Vagina (tissue), 2 donors: ENCODE data around the gene TAF11L7. TPM values are rescaled to one million over a fixed set of nuclear protein-coding genes. Genes with fewer than 3 reads are reported as not detected.
"Not testable (repeated sequence)": the region's sequence is repeated elsewhere in the genome, so short reads cannot be mapped to it uniquely, and the experiment has no call there.

Experiments used
- DNase-seq, 2 donors: peaks; one replicate each; pipeline ENCODE4 v3.0.0-alpha.2; 2017; ENCODE audit errors: extremely low spot score in 2 of 2
- H3K27ac ChIP-seq: fragments of 200-600 bp; sonication (generic); one replicate; pipeline ENCODE4 v1.5.1; 2019
- H3K27me3 ChIP-seq: fragments of 200-600 bp; sonication (generic); one replicate; pipeline ENCODE4 v1.5.1; 2019
- H3K36me3 ChIP-seq, 2 donors: fragments of 200-600 bp; sonication (generic); one replicate each; pipeline ENCODE4 v1.5.1; 2017 to 2019
- H3K4me1 ChIP-seq: fragments of 200-600 bp; sonication (generic); one replicate; pipeline ENCODE4 v1.5.1; 2019
- H3K4me3 ChIP-seq, 2 donors: fragments of 200-600 bp; sonication (generic); 1 replicate in 1 of 2; 2 replicates in 1 of 2; pipeline ENCODE4 v1.5.1; 2016 to 2019
- H3K9me3 ChIP-seq: fragments of 200-600 bp; sonication (generic); one replicate; pipeline ENCODE4 v1.5.1; 2019
- CTCF ChIP-seq, 3 experiments: fragments of 450-650 bp in 2 of 3; fragments of 200-600 bp in 1 of 3; sonication (generic) in 1 of 3; IDR thresholded peaks; one replicate each; pipeline ENCODE4 v1.5.1; 2017 to 2019; ENCODE audit warnings: antibody characterized with exemption in 3 of 3, mild to moderate bottlenecking in 2 of 3, moderate library complexity in 2 of 3
- POLR2A ChIP-seq, 2 donors: fragments of 450-650 bp; IDR thresholded peaks; one replicate each; pipeline ENCODE4 v1.6.1; 2017; ENCODE audit warnings: antibody characterized with exemption in 2 of 2, mild to moderate bottlenecking in 2 of 2, moderate library complexity in 2 of 2
- POLR2AphosphoS5 ChIP-seq, 2 donors: sonication (generic); formaldehyde crosslinking; IDR thresholded peaks; one replicate each; pipeline ENCODE4 v1.9.0; 2017; ENCODE audit warnings: antibody characterized with exemption in 2 of 2, mild to moderate bottlenecking in 2 of 2, low read depth in 1 of 2; ENCODE audit not compliant: insufficient read depth in 1 of 2
- intact Hi-C: fragments of 100-400 bp; cut with DNase I; formaldehyde crosslinking; loops from one replicate; pipeline ENCODE4 v1.15.1; 2023
- total RNA-seq: library from RNA; depleted of rRNA; stranded (reverse); fragments of >200 nt; gene quantifications from one replicate; pipeline ENCODE4 v1.2.3, GENCODE V29; 2016

The TAF11L7 gene
- not detected for total RNA-seq

DNA sequence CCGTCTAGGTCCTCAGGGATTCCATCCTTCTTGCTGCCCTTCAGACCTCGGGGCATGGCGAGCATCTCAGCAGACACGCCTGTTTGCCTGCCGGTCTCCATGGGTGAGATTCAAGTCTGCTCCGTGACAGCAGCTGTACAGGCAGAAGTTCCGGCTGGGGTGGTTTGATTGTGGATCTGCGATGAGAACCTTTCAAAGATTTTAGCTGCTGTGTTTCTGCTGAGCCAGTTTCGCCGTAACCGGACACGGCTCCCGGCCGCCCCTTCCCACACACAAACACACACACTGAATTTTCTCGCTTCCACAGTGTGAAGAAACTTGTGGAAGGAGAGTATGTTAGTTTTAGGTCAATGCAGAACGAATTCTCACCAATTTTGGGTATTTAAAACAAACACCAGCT is at the start of gene TAF11L7:
Gene TAF11L7 (minus strand): TSS at position 101 of the 400 bp plus-strand sequence.
- H3K27me3 ChIP-seq, DNase-seq, H3K4me3 ChIP-seq, H3K27ac ChIP-seq, H3K36me3 ChIP-seq, H3K4me1 ChIP-seq, H3K9me3 ChIP-seq, intact Hi-C loops: not testable (repeated sequence)

GRCh38 chr5:17634160-17634559 is 48.6 kb upstream of the TAF11L7 start, which contains the start of gene TAF11L14:
Gene TAF11L14 (plus strand): TSS chr5:17634460.
- intact Hi-C loops = no loop called here

GRCh38 chr5:17631788-17632187 is 46.2 kb upstream of the TAF11L7 start, which contains the start of gene TAF11L13:
Gene TAF11L13 (plus strand): TSS chr5:17632088.
- DNase-seq, H3K4me1 ChIP-seq, intact Hi-C loops, H3K36me3 ChIP-seq, H3K9me3 ChIP-seq, H3K4me3 ChIP-seq, H3K27me3 ChIP-seq, H3K27ac ChIP-seq: not testable (repeated sequence)

More at GRCh38 chr5:17634160-17634559, 48.6 kb upstream of the TAF11L7 start, which contains the start of gene TAF11L14:
- Histone ChIP-seq H3K27me3 (no peaks in the 10 kb centered on the region), H3K27ac (no peak within 1 kb of the TSS), H3K36me3 (no peaks in the 10 kb centered on the region), H3K9me3 (no peaks in the 10 kb centered on the region), H3K4me3 (no peak within 1 kb of the TSS), H3K4me1 (no peaks in the 10 kb centered on the region)
- TF ChIP-seq CTCF (IDR thresholded peaks at IDR 0.05) (no peak), POLR2A (IDR thresholded peaks at IDR 0.05) (no peak), POLR2AphosphoS5 (IDR thresholded peaks at IDR 0.05; ENCODE audit: insufficient read depth in 1 of 2, low read depth in 1 of 2) (no peak)
- DNase-seq = no peak

GRCh38 chr5:17625686-17626085 is 40.1 kb upstream of the TAF11L7 start:
- TF ChIP-seq POLR2A (IDR thresholded peaks at IDR 0.05) = no peak
- no peak for TF ChIP-seq CTCF (IDR thresholded peaks at IDR 0.05)
- TF ChIP-seq POLR2AphosphoS5 (IDR thresholded peaks at IDR 0.05; ENCODE audit: insufficient read depth in 1 of 2, low read depth in 1 of 2) = no peak
- no peaks in the 10 kb centered on the region for H3K27me3 ChIP-seq
- intact Hi-C loops = no loop called here
- H3K9me3 ChIP-seq = no peaks in the 10 kb centered on the region
- H3K4me3 ChIP-seq = no peak overlapping the region
- DNase-seq = no peak
- H3K27ac ChIP-seq = no peak overlapping the region
- H3K4me1 ChIP-seq = no peaks in the 10 kb centered on the region
- H3K36me3 ChIP-seq = no peaks in the 10 kb centered on the region

DNA sequence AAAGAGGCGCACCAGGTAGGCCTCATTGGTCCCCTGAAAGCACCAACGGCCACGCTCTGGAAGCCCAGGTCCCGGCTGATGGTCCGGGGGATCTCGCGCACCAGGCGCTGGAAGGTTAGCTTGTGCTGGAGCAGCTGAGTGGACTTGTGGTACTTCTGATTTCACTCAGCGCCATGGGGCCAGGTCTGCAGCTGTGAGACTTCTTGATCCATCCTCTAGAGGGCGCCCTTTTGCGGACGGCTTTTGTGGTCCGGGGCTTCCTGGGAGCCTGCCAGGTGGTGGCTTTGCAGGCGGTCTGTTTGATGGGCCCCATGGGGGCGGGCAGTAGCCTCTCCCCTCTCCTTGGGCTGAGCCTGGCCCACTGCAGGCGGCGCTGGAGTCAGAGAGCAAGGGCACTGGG is 35.1 kb upstream of the TAF11L7 start:
- Histone ChIP-seq H3K27me3 (no peaks in the 10 kb centered on the region), H3K4me3 (no peak overlapping the region), H3K9me3 (no peaks in the 10 kb centered on the region), H3K4me1 (no peaks in the 10 kb centered on the region), H3K36me3 (no peaks in the 10 kb centered on the region), H3K27ac (no peak overlapping the region)
- intact Hi-C loops = no loop called here
- TF ChIP-seq POLR2AphosphoS5 (IDR thresholded peaks at IDR 0.05; ENCODE audit: insufficient read depth in 1 of 2, low read depth in 1 of 2) = no peak
- TF ChIP-seq POLR2A (IDR thresholded peaks at IDR 0.05) = no peak
- no peak for TF ChIP-seq CTCF (IDR thresholded peaks at IDR 0.05)
- no peak for DNase-seq

DNA sequence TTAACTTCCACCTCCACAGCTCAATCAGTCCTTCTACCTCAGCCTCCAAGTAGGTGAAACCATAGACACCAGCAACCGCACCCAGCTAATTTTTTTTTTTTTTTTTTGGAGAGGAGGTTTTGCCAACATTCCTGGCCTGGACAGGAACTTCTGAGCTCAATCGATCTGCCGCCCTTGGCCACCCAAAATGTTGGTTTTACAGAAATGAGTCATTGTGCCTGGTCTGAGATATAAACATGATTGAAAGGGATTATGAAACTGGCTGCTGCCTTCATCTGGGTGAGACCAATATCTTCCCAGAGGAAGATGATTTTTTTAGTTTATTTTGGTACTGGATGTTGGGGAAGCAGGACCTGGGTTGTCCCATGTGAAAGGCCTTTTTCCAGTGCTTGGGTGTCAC is 33.8 kb upstream of the TAF11L7 start:
- no peak for DNase-seq
- Histone ChIP-seq H3K9me3 (no peaks in the 10 kb centered on the region), H3K4me1 (no peaks in the 10 kb centered on the region), H3K27me3 (no peaks in the 10 kb centered on the region), H3K36me3 (no peaks in the 10 kb centered on the region), H3K27ac (no peak overlapping the region), H3K4me3 (no peak overlapping the region)
- intact Hi-C loops = no loop called here
- TF ChIP-seq POLR2A (IDR thresholded peaks at IDR 0.05) = no peak
